Suprapubic skin (tissue), 4 donors: ENCODE measurements around the gene SCN5A. TPM values are rescaled to one million over a fixed set of nuclear protein-coding genes. Genes with fewer than 3 reads are reported as not detected.

ENCODE experiments used
- DNase-seq, 2 donors: peaks; one replicate each; pipeline ENCODE4 v3.0.0-alpha.2; 2019; ENCODE audit warnings: low spot score in 2 of 2
- H3K27ac ChIP-seq: fragments of 200-600 bp; sonication (generic); one replicate; pipeline ENCODE4 v1.5.1; 2019
- H3K27me3 ChIP-seq: fragments of 200-600 bp; sonication (generic); one replicate; pipeline ENCODE4 v1.5.1; 2019
- H3K36me3 ChIP-seq: fragments of 200-600 bp; sonication (generic); one replicate; pipeline ENCODE4 v1.5.1; 2019
- H3K4me1 ChIP-seq: fragments of 200-600 bp; sonication (generic); one replicate; pipeline ENCODE4 v1.5.1; 2019
- H3K4me3 ChIP-seq: fragments of 200-600 bp; sonication (generic); one replicate; pipeline ENCODE4 v1.5.1; 2019; ENCODE audit warnings: mild to moderate bottlenecking
- H3K9me3 ChIP-seq: fragments of 200-600 bp; sonication (generic); one replicate; pipeline ENCODE4 v1.5.1; 2019
- EP300 ChIP-seq: sonication (generic); formaldehyde crosslinking; IDR thresholded peaks from one replicate; pipeline ENCODE4 v1.6.1; 2017; ENCODE audit warnings: antibody characterized with exemption
- POLR2A ChIP-seq, 2 donors: fragments of 450-650 bp; IDR thresholded peaks; one replicate each; pipeline ENCODE4 v1.6.1; 2017; ENCODE audit warnings: antibody characterized with exemption in 2 of 2, mild to moderate bottlenecking in 2 of 2, moderate library complexity in 2 of 2
- POLR2AphosphoS5 ChIP-seq, 3 donors: sonication (generic); formaldehyde crosslinking; IDR thresholded peaks; one replicate each; pipeline ENCODE4 v1.6.1; 2017; ENCODE audit warnings: antibody characterized with exemption in 3 of 3
- WGBS: methylation state at CpG from one replicate; pipeline ENCODE4 v1.1.5; 2018; 5-methylcytosine and 5-hydroxymethylcytosine counted together
- total RNA-seq, 4 donors: library from RNA; depleted of rRNA; stranded (reverse); fragments of >200 nt; gene quantifications; one replicate each; pipeline ENCODE4 v1.1.0, GENCODE V29; 2016
- TF ChIP-seq, protein P1 (sequence below), 2 donors: fragments of 200-600 bp in 1 of 2; fragments of 450-650 bp in 1 of 2; sonication (generic) in 1 of 2; IDR thresholded peaks; one replicate each; pipeline ENCODE4 v1.5.1; 2016 to 2019; ENCODE audit warnings: antibody characterized with exemption in 2 of 2, mild to moderate bottlenecking in 1 of 2, moderate library complexity in 1 of 2

SCN5A gene
- total RNA-seq, 4 donors from 2014 or later, result 0.15 to 1.1 (median 1.0) TPM; not detected in 1

DNA sequence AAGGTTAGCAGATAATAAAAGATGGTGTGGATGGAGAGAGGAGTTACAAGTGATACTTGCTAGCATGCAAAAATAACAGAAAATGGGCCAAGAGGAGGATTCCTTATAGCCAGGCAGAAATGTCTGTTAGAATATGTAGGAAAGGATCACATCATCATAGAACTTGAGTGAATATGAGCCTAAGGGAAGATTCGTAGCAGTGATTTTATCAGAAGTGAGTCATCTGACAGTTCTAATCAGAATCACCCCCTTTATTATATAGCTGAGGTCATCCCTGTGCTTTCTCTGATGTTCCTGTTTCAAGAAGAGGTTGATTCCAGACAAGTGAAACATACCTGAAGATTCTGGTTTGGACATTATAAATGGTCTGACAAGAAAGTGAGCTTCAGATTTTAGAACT is 130.5 kb downstream of the SCN5A start:
- no peak for TF ChIP-seq POLR2A (IDR thresholded peaks at IDR 0.05)
- TF ChIP-seq, protein P1, sequence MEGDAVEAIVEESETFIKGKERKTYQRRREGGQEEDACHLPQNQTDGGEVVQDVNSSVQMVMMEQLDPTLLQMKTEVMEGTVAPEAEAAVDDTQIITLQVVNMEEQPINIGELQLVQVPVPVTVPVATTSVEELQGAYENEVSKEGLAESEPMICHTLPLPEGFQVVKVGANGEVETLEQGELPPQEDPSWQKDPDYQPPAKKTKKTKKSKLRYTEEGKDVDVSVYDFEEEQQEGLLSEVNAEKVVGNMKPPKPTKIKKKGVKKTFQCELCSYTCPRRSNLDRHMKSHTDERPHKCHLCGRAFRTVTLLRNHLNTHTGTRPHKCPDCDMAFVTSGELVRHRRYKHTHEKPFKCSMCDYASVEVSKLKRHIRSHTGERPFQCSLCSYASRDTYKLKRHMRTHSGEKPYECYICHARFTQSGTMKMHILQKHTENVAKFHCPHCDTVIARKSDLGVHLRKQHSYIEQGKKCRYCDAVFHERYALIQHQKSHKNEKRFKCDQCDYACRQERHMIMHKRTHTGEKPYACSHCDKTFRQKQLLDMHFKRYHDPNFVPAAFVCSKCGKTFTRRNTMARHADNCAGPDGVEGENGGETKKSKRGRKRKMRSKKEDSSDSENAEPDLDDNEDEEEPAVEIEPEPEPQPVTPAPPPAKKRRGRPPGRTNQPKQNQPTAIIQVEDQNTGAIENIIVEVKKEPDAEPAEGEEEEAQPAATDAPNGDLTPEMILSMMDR (IDR thresholded peaks at IDR 0.05), result no peak
- TF ChIP-seq EP300, result no peak
- TF ChIP-seq POLR2AphosphoS5 (IDR thresholded peaks at IDR 0.05), result no peak
- Histone ChIP-seq H3K4me1 (no peaks in the 10 kb centered on the region), H3K27ac (no peak overlapping the region), H3K27me3 (no peaks in the 10 kb centered on the region), H3K36me3 (peaks cover 16% of the 10 kb centered on the region), H3K4me3 (no peak overlapping the region), H3K9me3 (no peaks in the 10 kb centered on the region)
- no peak for DNase-seq
- WGBS, result 36% methylated on average over 1 of the region's 1 CpG

DNA sequence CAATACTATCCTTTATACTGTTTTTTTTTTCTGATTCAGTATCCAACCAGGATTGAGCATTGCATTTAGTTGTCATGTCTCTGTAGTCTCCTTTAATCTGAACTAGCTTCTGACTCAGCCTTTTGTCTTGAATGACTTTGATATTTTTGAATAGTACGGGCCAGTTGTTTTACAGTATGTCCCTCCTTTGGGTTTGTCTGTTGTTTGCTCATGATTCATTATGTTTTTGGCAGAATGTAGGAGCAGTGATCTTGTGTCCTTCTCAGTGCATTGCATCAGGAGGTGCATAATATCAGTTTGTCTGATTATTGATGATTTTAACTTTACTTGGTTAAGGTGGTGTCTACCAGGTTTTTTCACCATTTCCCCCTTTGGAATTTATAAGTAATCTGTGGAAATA is 132.8 kb downstream of the SCN5A start:
- Histone ChIP-seq H3K27ac (no peak overlapping the region), H3K4me1 (no peaks in the 10 kb centered on the region), H3K27me3 (no peaks in the 10 kb centered on the region), H3K36me3 (peaks cover 18% of the 10 kb centered on the region), H3K9me3 (no peaks in the 10 kb centered on the region), H3K4me3 (no peak overlapping the region)
- 38% methylated on average over 1 of the region's 1 CpG for WGBS
- no peak for TF ChIP-seq POLR2AphosphoS5 (IDR thresholded peaks at IDR 0.05)
- TF ChIP-seq EP300, result no peak
- TF ChIP-seq, protein P1 (IDR thresholded peaks at IDR 0.05), result no peak
- TF ChIP-seq POLR2A (IDR thresholded peaks at IDR 0.05), result no peak
- no peak for DNase-seq

DNA sequence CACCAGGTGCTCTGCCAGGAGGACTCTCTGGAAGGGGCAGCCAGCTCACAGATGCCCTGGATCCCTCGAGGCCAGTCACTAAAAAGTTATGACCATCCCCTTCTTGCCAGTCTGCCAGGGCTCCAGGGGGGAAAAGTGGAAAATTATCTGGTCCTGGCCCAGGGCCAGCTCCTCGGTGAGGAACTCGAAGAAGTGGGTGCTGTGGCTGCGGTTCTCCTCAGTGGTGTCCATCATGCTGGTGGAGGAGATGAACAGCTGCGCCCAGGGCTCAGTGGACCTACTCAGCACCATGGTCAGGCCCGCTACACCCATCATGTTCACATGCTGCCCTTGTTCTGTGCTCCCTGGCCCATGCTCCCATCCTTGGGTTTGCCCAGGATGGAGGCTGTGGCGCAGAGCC is 134.1 kb downstream of the SCN5A start:
- Histone ChIP-seq H3K27ac (no peak overlapping the region), H3K27me3 (no peaks in the 10 kb centered on the region), H3K36me3 (peaks cover 20% of the 10 kb centered on the region), H3K4me1 (no peaks in the 10 kb centered on the region), H3K4me3 (no peak overlapping the region), H3K9me3 (no peaks in the 10 kb centered on the region)
- DNase-seq, result no peak
- TF ChIP-seq, protein P1 (IDR thresholded peaks at IDR 0.05), result no peak
- TF ChIP-seq POLR2A (IDR thresholded peaks at IDR 0.05) (no peak), POLR2AphosphoS5 (IDR thresholded peaks at IDR 0.05) (no peak), EP300 (no peak)
- WGBS, result 88% methylated on average over 2 of the region's 7 CpGs

GRCh38 chr3:38511546-38511945 is 137.9 kb downstream of the SCN5A start:
- 79% methylated on average over 3 of the region's 3 CpGs for WGBS
- TF ChIP-seq POLR2AphosphoS5 (IDR thresholded peaks at IDR 0.05) (no peak), EP300 (no peak), POLR2A (IDR thresholded peaks at IDR 0.05) (no peak)
- TF ChIP-seq, protein P1 (IDR thresholded peaks at IDR 0.05), result no peak
- H3K4me1 ChIP-seq, result no peaks in the 10 kb centered on the region
- no peak overlapping the region for H3K4me3 ChIP-seq
- DNase-seq, result no peak
- no peaks in the 10 kb centered on the region for H3K9me3 ChIP-seq
- H3K36me3 ChIP-seq, result peaks cover 31% of the 10 kb centered on the region
- H3K27me3 ChIP-seq, result no peaks in the 10 kb centered on the region
- H3K27ac ChIP-seq, result no peak overlapping the region

DNA sequence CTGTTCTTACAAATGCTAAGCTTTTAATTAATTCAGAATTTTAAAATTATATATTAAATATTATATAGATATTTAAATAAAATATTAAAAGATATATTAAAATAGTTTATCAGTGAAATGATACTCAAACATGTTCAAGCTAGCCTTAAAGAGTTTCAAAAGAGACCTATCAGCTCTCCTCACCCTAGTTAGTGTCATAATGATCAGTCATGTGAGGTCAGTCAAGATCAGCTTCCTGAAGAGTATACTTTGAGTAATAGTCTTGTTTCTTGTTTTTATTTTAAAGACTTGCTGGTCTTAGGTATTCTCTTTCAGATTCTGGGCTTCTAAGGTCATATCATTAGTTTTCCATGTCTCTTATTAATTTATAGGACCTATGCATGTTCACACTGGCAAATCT is 138.9 kb downstream of the SCN5A start:
- Histone ChIP-seq H3K36me3 (peaks cover 33% of the 10 kb centered on the region), H3K4me3 (no peak overlapping the region), H3K27ac (no peak overlapping the region), H3K4me1 (no peaks in the 10 kb centered on the region), H3K9me3 (no peaks in the 10 kb centered on the region), H3K27me3 (no peaks in the 10 kb centered on the region)
- TF ChIP-seq EP300 (no peak), POLR2A (IDR thresholded peaks at IDR 0.05) (no peak), POLR2AphosphoS5 (IDR thresholded peaks at IDR 0.05) (no peak)
- TF ChIP-seq, protein P1 (IDR thresholded peaks at IDR 0.05), result no peak
- DNase-seq, result no peak
